Activated T-helper 17 cell treated with anti-CD3 and anti-CD28 coated beads, Interleukin-2, amount 50 U/mL, for 72 hours (primary cell): ENCODE results near the gene F12. TPM values are rescaled to one million over a fixed set of nuclear protein-coding genes. Genes with fewer than 3 reads are reported as not detected.
"Not testable (repeated sequence)": the region's sequence is repeated elsewhere in the genome, so short reads cannot be mapped to it uniquely, and the experiment has no call there.

Experiments used
- ATAC-seq: fragments of 150-1000 bp; cut with Tn5 transposase; replicated peaks from 2 replicates; pipeline ENCODE4 v1.10.0; 2021; ENCODE audit warnings: mild to moderate bottlenecking, moderate library complexity
- H3K27ac Mint-ChIP-seq: one replicate; pipeline ENCODE4 v1.8.0; 2022; ENCODE audit warnings: mixed read lengths
- H3K27me3 Mint-ChIP-seq: one replicate; pipeline ENCODE4 v1.8.0; 2022; ENCODE audit warnings: mixed read lengths
- H3K36me3 Mint-ChIP-seq: one replicate; pipeline ENCODE4 v1.8.0; 2022; ENCODE audit warnings: low read depth, mild to moderate bottlenecking, mixed read lengths
- H3K4me1 Mint-ChIP-seq: one replicate; pipeline ENCODE4 v1.8.0; 2022; ENCODE audit warnings: mixed read lengths
- H3K4me3 Mint-ChIP-seq: one replicate; pipeline ENCODE4 v1.8.0; 2022; ENCODE audit warnings: mild to moderate bottlenecking, mixed read lengths
- H3K9me3 Mint-ChIP-seq: one replicate; pipeline ENCODE4 v1.8.0; 2022; ENCODE audit warnings: mixed read lengths
- total RNA-seq, 2 donors: library from RNA; stranded (reverse); gene quantifications; one replicate each; pipeline ENCODE4 v1.2.3, GENCODE V29; 2022

Gene F12
- total RNA-seq, 2 donors from 2014 or later = 3.7 to 4.6 TPM

- peaks cover 19% of the 10 kb centered on the region for H3K4me1 Mint-ChIP-seq
- H3K36me3 Mint-ChIP-seq = no peaks in the 10 kb centered on the region
- no peak for ATAC-seq
- H3K4me3 Mint-ChIP-seq = no peak overlapping the region
- H3K27ac Mint-ChIP-seq = no peak overlapping the region
- no peaks in the 10 kb centered on the region for H3K27me3 Mint-ChIP-seq
- H3K9me3 Mint-ChIP-seq = no peaks in the 10 kb centered on the region
These were observed 28.6 kb downstream of the F12 start for GRCh38 chr5:177380805-177381126.

GRCh38 chr5:177378884-177379883 is 30.2 kb downstream of the F12 start:
- no peaks in the 10 kb centered on the region for H3K9me3 Mint-ChIP-seq

DNA sequence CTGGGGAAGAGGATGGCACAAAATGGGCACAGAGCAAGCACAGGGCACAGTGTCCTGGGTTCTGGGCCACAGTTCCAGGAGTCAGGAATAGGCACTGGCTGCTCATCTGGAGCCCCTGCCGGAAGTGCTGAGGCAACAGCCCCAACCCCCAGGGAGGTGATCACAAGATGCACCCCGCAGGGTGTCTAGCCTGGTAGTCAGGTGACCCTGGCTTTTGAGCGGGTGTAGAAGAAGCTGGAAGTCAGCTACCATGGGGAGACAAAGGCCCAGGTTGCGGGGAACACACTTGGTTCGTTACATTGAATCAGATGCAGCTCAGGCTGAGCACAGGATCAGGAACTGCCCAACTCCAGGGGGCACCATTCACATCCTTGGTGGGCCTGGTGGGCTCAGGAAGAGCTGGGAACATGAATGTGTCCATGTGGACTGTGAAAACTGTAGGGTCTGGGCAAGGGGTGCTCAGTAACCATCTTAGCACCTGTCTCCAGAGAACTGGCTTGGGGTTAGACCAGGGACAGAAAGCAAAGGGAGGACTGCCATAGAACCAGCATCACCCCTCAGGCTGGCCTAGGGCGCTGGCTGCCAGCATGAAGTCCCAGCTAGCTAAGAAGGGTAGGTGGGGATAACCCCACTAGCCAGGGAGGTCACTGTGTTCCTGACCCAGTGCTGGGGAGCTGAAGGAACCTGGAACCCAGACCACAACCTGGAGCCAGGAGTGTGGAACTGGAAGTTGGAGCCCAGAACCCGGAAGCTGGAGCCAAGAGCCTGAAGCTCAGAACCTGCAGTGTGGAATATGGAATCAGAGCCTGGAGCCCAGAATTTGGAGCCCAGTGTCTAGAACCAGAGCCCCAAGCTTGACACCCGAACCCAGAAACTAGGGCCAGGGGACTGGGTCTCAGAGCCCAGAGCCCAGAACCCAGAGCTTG is 31.2 kb downstream of the F12 start:
- Mint-ChIP-seq H3K27ac (no peak overlapping the region), H3K4me1 (peaks cover 22% of the 10 kb centered on the region), H3K4me3 (no peak overlapping the region), H3K36me3 (peaks cover 7% of the 10 kb centered on the region), H3K9me3 (no peaks in the 10 kb centered on the region), H3K27me3 (no peaks in the 10 kb centered on the region)
- no peak for ATAC-seq

More at GRCh38 chr5:177378884-177379883, 30.2 kb downstream of the F12 start:
- peak; percentile 100 for ATAC-seq
- H3K27ac Mint-ChIP-seq = peak overlapping the region; percentile 80
- peaks cover 17% of the 10 kb centered on the region for H3K4me1 Mint-ChIP-seq
- peaks cover 3% of the 10 kb centered on the region for H3K36me3 Mint-ChIP-seq
- H3K27me3 Mint-ChIP-seq = no peaks in the 10 kb centered on the region
- H3K4me3 Mint-ChIP-seq = peak overlapping the region; percentile 68

DNA sequence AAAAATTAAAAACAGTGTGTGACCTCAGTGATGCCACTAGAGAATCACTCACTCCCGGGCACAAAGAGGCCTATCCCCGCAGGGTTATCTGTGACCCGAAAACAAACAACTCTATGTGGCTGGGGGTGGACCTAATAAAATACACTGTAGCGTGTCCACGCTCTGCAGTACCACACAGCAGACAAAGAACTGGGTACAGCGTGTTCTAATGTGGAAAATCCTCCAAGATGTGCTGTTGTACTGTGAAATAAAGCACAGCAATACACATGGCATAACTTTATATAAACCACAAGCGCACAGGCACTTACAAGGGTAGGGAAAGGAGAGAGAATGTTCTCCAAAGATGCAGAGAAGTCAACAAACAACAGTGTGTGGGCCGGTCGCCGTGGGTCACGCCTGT is 33.3 kb downstream of the F12 start:
- Mint-ChIP-seq H3K36me3 (peaks cover 19% of the 10 kb centered on the region), H3K27ac (peak overlapping the region; percentile 48), H3K4me3 (no peak overlapping the region), H3K4me1 (peaks cover 41% of the 10 kb centered on the region), H3K27me3 (no peaks in the 10 kb centered on the region), H3K9me3 (no peaks in the 10 kb centered on the region)
- no peak for ATAC-seq

DNA sequence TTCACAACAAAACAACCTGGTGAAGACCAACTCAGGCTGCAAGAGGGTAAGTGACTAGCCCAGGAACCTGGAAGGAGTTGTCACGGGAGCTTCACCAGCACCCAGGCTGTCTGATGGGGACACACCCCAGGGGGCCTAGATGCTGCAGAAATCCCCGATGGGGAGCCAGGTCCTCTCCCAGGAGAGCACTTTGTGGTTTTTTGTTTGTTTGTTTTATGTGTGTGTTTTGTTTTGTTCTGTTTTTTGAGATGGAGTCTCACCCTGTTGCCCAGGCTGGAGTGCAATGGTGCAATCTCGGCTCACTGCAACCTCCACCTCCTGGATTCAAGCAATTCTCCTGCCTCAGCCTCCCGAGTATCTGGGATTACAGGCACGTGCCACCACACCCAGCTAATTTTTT is 33.8 kb downstream of the F12 start:
- not testable (repeated sequence) for H3K4me3 Mint-ChIP-seq, ATAC-seq, H3K27ac Mint-ChIP-seq, H3K9me3 Mint-ChIP-seq, H3K27me3 Mint-ChIP-seq
- Mint-ChIP-seq H3K36me3 (peaks cover 23% of the 10 kb centered on the region), H3K4me1 (peaks cover 41% of the 10 kb centered on the region)

DNA sequence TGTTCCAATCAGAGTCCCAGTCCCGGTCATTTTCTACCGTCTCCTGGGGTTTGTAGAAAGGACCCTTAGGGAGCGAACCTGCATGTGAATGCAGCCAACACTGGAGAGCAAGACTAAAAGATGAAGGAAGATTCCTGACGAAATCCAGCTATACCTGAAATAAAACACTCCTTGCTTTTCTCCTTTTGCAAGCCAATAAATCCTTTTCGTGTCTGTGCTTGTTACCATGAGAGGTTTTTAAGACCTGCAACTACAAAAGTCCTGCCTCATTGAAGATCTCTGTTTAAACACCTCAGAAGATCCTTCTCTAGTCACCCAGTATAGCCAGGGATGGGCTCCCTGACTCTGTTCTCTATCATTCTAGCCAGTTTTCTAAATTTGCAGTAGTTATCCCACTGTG is 35.2 kb downstream of the F12 start:
- peaks cover 35% of the 10 kb centered on the region for H3K36me3 Mint-ChIP-seq
- H3K4me1 Mint-ChIP-seq = peaks cover 35% of the 10 kb centered on the region
- no peaks in the 10 kb centered on the region for H3K9me3 Mint-ChIP-seq
- H3K4me3 Mint-ChIP-seq = peak overlapping the region; percentile 66
- no peaks in the 10 kb centered on the region for H3K27me3 Mint-ChIP-seq
- no peak for ATAC-seq
- peak overlapping the region; percentile 81 for H3K27ac Mint-ChIP-seq

DNA sequence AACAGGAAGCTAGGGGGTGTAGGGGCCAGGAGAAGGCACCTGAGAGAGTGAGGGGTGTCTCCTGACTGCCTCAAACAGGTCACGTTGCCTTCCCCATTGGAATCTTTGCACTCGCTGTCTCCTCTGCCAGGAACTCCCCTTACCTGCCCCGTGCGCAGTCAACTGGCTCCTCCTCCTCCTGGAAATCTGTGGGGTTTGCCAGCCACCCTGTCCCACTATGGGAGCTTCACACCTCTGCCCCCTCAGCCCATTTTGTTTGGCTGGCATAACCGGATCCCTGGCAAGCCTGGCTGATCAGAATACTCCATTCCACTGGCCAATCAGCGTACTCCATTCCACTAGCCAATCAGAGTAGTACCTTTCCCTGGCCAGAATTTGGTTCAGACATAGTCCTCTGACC is 35.6 kb downstream of the F12 start:
- Mint-ChIP-seq H3K4me3 (peak overlapping the region; percentile 66), H3K27ac (peak overlapping the region; percentile 81), H3K4me1 (peaks cover 36% of the 10 kb centered on the region), H3K27me3 (no peaks in the 10 kb centered on the region), H3K9me3 (no peaks in the 10 kb centered on the region), H3K36me3 (peaks cover 39% of the 10 kb centered on the region)
- ATAC-seq = no peak

DNA sequence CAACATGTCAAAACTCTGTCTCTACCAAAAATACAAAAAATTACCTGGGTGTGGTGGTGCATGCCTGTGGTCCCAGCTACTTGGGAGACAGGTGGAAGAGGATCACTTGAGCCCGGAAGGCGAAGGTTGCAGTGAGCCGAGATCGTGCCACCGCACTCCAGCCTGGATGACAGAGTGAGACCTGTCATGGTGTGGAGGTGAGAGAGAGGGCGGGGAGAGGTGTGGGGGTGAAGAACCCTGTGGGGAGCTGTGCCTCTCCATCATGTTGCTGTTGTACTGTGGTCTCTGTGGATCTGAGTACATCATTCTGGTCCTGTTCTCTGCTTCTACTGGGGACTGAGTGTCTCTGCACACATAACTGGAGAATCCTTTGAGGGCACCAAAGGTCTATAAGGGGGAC is 36.5 kb downstream of the F12 start:
- peaks cover 48% of the 10 kb centered on the region for H3K36me3 Mint-ChIP-seq
- H3K4me3 Mint-ChIP-seq = peak overlapping the region; percentile 66
- H3K4me1 Mint-ChIP-seq = peaks cover 44% of the 10 kb centered on the region
- ATAC-seq = peak; percentile 64
- no peaks in the 10 kb centered on the region for H3K9me3 Mint-ChIP-seq
- H3K27me3 Mint-ChIP-seq = no peaks in the 10 kb centered on the region
- H3K27ac Mint-ChIP-seq = peak overlapping the region; percentile 81

GRCh38 chr5:177372034-177372896 is 37.1 kb downstream of the F12 start:
- Mint-ChIP-seq H3K4me3 (peak overlapping the region; percentile 66), H3K27ac (peak overlapping the region; percentile 81), H3K27me3 (no peaks in the 10 kb centered on the region), H3K36me3 (peaks cover 48% of the 10 kb centered on the region), H3K9me3 (no peaks in the 10 kb centered on the region), H3K4me1 (peaks cover 44% of the 10 kb centered on the region)
- ATAC-seq = peak; percentile 58

GRCh38 chr5:177371120-177372033 is 38.0 kb downstream of the F12 start:
- Mint-ChIP-seq H3K27ac (peak overlapping the region; percentile 81), H3K4me3 (peak overlapping the region; percentile 66), H3K9me3 (no peaks in the 10 kb centered on the region), H3K27me3 (no peaks in the 10 kb centered on the region), H3K36me3 (peaks cover 56% of the 10 kb centered on the region), H3K4me1 (peaks cover 46% of the 10 kb centered on the region)
- ATAC-seq = no peak

DNA sequence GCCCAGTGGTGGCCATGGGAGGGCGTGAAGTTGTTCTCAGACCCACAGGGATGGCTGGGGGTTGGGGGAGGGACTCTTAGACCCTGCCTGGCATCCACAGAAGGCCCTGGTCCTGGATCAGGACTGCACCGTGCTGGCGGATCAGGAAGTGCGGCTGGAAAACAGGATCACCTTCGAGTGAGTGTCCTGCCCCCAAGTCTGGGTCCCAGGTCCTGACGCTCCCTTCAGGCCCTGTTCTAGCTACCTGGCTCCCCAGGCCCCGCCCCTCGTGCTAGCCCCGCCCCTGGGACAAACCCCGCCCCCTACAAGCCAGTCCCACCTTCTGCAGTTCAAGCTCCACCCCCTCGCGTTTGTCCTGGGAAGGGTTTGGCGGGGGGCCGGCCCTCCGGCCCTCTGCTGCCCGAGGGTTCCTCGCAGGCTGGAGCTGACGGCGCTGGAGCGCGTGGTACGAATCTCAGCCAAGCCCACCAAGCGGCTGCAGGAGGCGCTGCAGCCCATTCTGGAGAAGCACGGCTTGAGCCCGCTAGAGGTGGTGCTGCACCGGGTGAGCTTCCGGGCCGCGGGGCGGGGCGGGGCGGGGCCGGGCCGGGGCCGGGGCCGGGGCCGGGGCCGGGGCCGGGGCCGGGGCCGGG is 38.8 kb downstream of the F12 start:
- H3K9me3 Mint-ChIP-seq = no peaks in the 10 kb centered on the region
- no peak overlapping the region for H3K27ac Mint-ChIP-seq
- peaks cover 47% of the 10 kb centered on the region for H3K4me1 Mint-ChIP-seq
- H3K27me3 Mint-ChIP-seq = no peaks in the 10 kb centered on the region
- peak overlapping the region; percentile 66 for H3K4me3 Mint-ChIP-seq
- peak; percentile 71 for ATAC-seq
- H3K36me3 Mint-ChIP-seq = peaks cover 59% of the 10 kb centered on the region

DNA sequence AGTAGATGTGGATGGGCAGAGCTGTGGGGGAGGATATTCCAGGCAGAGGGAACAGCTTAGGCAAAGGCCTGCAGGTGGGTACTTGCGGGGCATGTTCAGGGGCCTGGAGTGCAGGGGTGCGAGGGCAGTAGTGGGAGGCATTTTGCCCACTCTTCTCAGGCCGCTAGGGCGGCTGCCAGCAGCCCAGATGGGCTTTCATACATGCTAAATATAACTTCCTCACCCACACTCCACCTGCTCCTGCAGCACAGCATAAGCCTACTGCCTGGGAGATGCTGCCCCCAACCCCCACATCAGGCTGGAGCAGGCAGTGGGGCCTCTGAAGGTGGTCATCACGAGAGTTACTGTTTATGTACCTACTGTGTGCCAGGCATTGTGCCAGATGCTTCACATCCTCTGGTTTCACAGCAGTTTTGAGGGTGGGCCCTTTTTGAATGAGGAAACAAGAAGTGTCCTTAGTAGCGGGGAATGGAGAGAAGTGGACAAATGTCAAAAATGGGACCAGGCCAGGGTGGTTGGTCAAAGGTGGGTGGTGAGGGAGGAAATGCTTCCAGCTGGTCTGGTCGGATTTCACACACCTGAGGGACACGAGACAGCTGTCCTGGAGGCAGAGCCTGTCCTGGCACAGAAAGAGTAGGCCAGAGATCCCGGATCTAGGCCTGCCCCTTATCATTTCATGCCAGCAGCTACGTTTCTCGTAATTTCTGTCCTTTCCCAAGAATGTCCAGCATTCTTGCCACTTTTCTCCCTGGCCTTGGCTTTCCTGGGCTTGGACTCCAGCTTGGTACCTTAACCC is 39.5 kb downstream of the F12 start:
- no peaks in the 10 kb centered on the region for H3K27me3 Mint-ChIP-seq
- H3K36me3 Mint-ChIP-seq = peaks cover 61% of the 10 kb centered on the region
- peak overlapping the region; percentile 66 for H3K4me3 Mint-ChIP-seq
- no peaks in the 10 kb centered on the region for H3K9me3 Mint-ChIP-seq
- no peak for ATAC-seq
- H3K27ac Mint-ChIP-seq = peak overlapping the region; percentile 55
- peaks cover 46% of the 10 kb centered on the region for H3K4me1 Mint-ChIP-seq
